Lung microvascular endothelial cell (primary cell): ENCODE data around the gene ADAMTS15. TPM values are rescaled to one million over a fixed set of nuclear protein-coding genes. Genes with fewer than 3 reads are reported as not detected.

ENCODE experiments used
- total RNA-seq: library from RNA; depleted of rRNA; stranded (reverse); fragments of >200 nt; gene quantifications from 2 replicates; pipeline ENCODE4 v1.2.1, GENCODE V29; 2014

Gene ADAMTS15
- total RNA-seq, 1 donor from 2014 or later = 4.0 TPM

Other genes starting within 250 kb of the ADAMTS15 start
- 20.0 and 30.4 TPM in 2 replicates for gene ZBTB44, start 133.7 kb upstream of the ADAMTS15 start, total RNA-seq
- gene ADAMTS8, start 20.0 kb upstream of the ADAMTS15 start, total RNA-seq = not detected in 2 replicates